ENCODE data around the gene OPCML.

The OPCML gene

GRCh38 chr11:132977746-132978145 is 554.6 kb downstream of the OPCML start:
- no peaks in the 10 kb centered on the region for H3K36me3 ChIP-seq (ENCODE audit: insufficient read depth, low read length)
- H3K79me2 ChIP-seq (ENCODE audit: insufficient read depth, low read length): no peaks in the 10 kb centered on the region
- H3K9me3 ChIP-seq (ENCODE audit: low read length): no peaks in the 10 kb centered on the region
- H3K4me3 ChIP-seq (ENCODE audit: low read depth, low read length, poor library complexity, severe bottlenecking): no peak overlapping the region
- no peak overlapping the region for H2AFZ ChIP-seq (ENCODE audit: low read length)
- TF ChIP-seq EZH2 (IDR thresholded peaks at IDR 0.05; ENCODE audit: borderline replicate concordance, low read length) (no peak), CTCF (IDR thresholded peaks at IDR 0.05; ENCODE audit: low read length) (no peak)
- no peak overlapping the region for H3K27ac ChIP-seq (ENCODE audit: low read depth, low read length, poor library complexity, severe bottlenecking)
- no peaks in the 10 kb centered on the region for H3K9me2 ChIP-seq (ENCODE audit: low read depth, low read length)
- H3K4me1 ChIP-seq (ENCODE audit: insufficient read depth, low read length, severe bottlenecking): no peaks in the 10 kb centered on the region
- H4K20me1 ChIP-seq (ENCODE audit: insufficient read depth, low read length): no peaks in the 10 kb centered on the region
- H3K9ac ChIP-seq (ENCODE audit: low read length): no peak overlapping the region
- H3K4me2 ChIP-seq (ENCODE audit: low read length): no peak overlapping the region
- no peaks in the 10 kb centered on the region for H3F3A ChIP-seq (ENCODE audit: insufficient read depth, low read length)
- H3K27me3 ChIP-seq (ENCODE audit: insufficient read depth, low read length): no peaks in the 10 kb centered on the region

GRCh38 chr11:132977241-132977640 is 555.1 kb downstream of the OPCML start:
- no peaks in the 10 kb centered on the region for H3K4me1 ChIP-seq (ENCODE audit: insufficient read depth, low read length, severe bottlenecking)
- H4K20me1 ChIP-seq (ENCODE audit: insufficient read depth, low read length): no peaks in the 10 kb centered on the region
- TF ChIP-seq EZH2 (IDR thresholded peaks at IDR 0.05; ENCODE audit: borderline replicate concordance, low read length): no peak
- TF ChIP-seq CTCF (IDR thresholded peaks at IDR 0.05; ENCODE audit: low read length): no peak
- H3K79me2 ChIP-seq (ENCODE audit: insufficient read depth, low read length): no peaks in the 10 kb centered on the region
- H2AFZ ChIP-seq (ENCODE audit: low read length): no peak overlapping the region
- H3K27me3 ChIP-seq (ENCODE audit: insufficient read depth, low read length): no peaks in the 10 kb centered on the region
- no peak overlapping the region for H3K9ac ChIP-seq (ENCODE audit: low read length)
- H3K36me3 ChIP-seq (ENCODE audit: insufficient read depth, low read length): no peaks in the 10 kb centered on the region
- no peaks in the 10 kb centered on the region for H3K9me3 ChIP-seq (ENCODE audit: low read length)
- H3K4me3 ChIP-seq (ENCODE audit: low read depth, low read length, poor library complexity, severe bottlenecking): no peak overlapping the region
- no peak overlapping the region for H3K27ac ChIP-seq (ENCODE audit: low read depth, low read length, poor library complexity, severe bottlenecking)
- H3K9me2 ChIP-seq (ENCODE audit: low read depth, low read length): no peaks in the 10 kb centered on the region
- no peak overlapping the region for H3K4me2 ChIP-seq (ENCODE audit: low read length)
- no peaks in the 10 kb centered on the region for H3F3A ChIP-seq (ENCODE audit: insufficient read depth, low read length)

GRCh38 chr11:132976115-132976514 is 556.2 kb downstream of the OPCML start:
- H3F3A ChIP-seq (ENCODE audit: insufficient read depth, low read length): no peaks in the 10 kb centered on the region
- H3K79me2 ChIP-seq (ENCODE audit: insufficient read depth, low read length): no peaks in the 10 kb centered on the region
- no peak overlapping the region for H3K4me3 ChIP-seq (ENCODE audit: low read depth, low read length, poor library complexity, severe bottlenecking)
- no peaks in the 10 kb centered on the region for H4K20me1 ChIP-seq (ENCODE audit: insufficient read depth, low read length)
- TF ChIP-seq EZH2 (IDR thresholded peaks at IDR 0.05; ENCODE audit: borderline replicate concordance, low read length) (no peak), CTCF (IDR thresholded peaks at IDR 0.05; ENCODE audit: low read length) (no peak)
- H3K27ac ChIP-seq (ENCODE audit: low read depth, low read length, poor library complexity, severe bottlenecking): no peak overlapping the region
- H3K27me3 ChIP-seq (ENCODE audit: insufficient read depth, low read length): no peaks in the 10 kb centered on the region
- H3K9me3 ChIP-seq (ENCODE audit: low read length): no peaks in the 10 kb centered on the region
- no peaks in the 10 kb centered on the region for H3K9me2 ChIP-seq (ENCODE audit: low read depth, low read length)
- H3K36me3 ChIP-seq (ENCODE audit: insufficient read depth, low read length): no peaks in the 10 kb centered on the region
- H3K4me2 ChIP-seq (ENCODE audit: low read length): no peak overlapping the region
- H3K4me1 ChIP-seq (ENCODE audit: insufficient read depth, low read length, severe bottlenecking): no peaks in the 10 kb centered on the region
- no peak overlapping the region for H2AFZ ChIP-seq (ENCODE audit: low read length)
- H3K9ac ChIP-seq (ENCODE audit: low read length): no peak overlapping the region

All from OCI-LY1 (cell line).